SK-N-SH treated with all-trans-retinoic acid at 6 μM for 48 hours (cell line): ENCODE results near the gene SAMSN1.

Source experiments
- BACH2 ChIP-seq: fragments of 250-450 bp; sonication (Bioruptor Pico); IDR thresholded peaks from 2 replicates; pipeline ENCODE4 v1.9.0; 2021; ENCODE audit warnings: mild to moderate bottlenecking, borderline replicate concordance
- ESRRG ChIP-seq: fragments of 250-450 bp; sonication (Bioruptor Pico); IDR thresholded peaks from 2 replicates; pipeline ENCODE4 v1.6.1; 2021; ENCODE audit warnings: mild to moderate bottlenecking
- GLIS3 ChIP-seq: fragments of 250-450 bp; sonication (Bioruptor Pico); IDR thresholded peaks from 2 replicates; pipeline ENCODE4 v1.5.0; 2020; ENCODE audit warnings: mild to moderate bottlenecking, moderate library complexity
- ISL1 ChIP-seq: fragments of 250-450 bp; sonication (Bioruptor Pico); IDR thresholded peaks from 2 replicates; pipeline ENCODE4 v2.1.2; 2022; ENCODE audit warnings: mild to moderate bottlenecking, moderate library complexity
- RARB ChIP-seq: fragments of 250-450 bp; sonication (Bioruptor Pico); IDR thresholded peaks from 2 replicates; pipeline ENCODE4 v1.8.0; 2021; ENCODE audit warnings: mild to moderate bottlenecking, moderate library complexity
- SNAI2 ChIP-seq: fragments of 250-450 bp; sonication (Bioruptor Pico); IDR thresholded peaks from 2 replicates; pipeline ENCODE4 v1.5.0; 2020; ENCODE audit warnings: mild to moderate bottlenecking, moderate library complexity
- TCF4 ChIP-seq: fragments of 250-450 bp; sonication (Bioruptor Pico); IDR thresholded peaks from 2 replicates; pipeline ENCODE4 v1.8.0; 2021; ENCODE audit warnings: mild to moderate bottlenecking, moderate library complexity, borderline replicate concordance
- ZC3H10 ChIP-seq: fragments of 250-450 bp; sonication (Bioruptor Pico); IDR thresholded peaks from 2 replicates; pipeline ENCODE4 v1.5.1; 2021; ENCODE audit warnings: mild to moderate bottlenecking, moderate library complexity
- ZFP30 ChIP-seq: fragments of 450-650 bp; formaldehyde crosslinking; IDR thresholded peaks from 2 replicates; pipeline ENCODE4 v1.5.0; 2022; ENCODE audit warnings: mild to moderate bottlenecking, moderate library complexity
- ZNF70 ChIP-seq: fragments of 450-650 bp; formaldehyde crosslinking; IDR thresholded peaks from 2 replicates; pipeline ENCODE4 v1.5.0; 2020; ENCODE audit warnings: mild to moderate bottlenecking, moderate library complexity
- TF ChIP-seq, protein P1 (sequence below): fragments of 250-450 bp; sonication (Bioruptor Pico); IDR thresholded peaks from 2 replicates; pipeline ENCODE4 v1.5.0; 2020; ENCODE audit warnings: mild to moderate bottlenecking, moderate library complexity
- TF ChIP-seq, protein P2 (sequence below): fragments of 250-450 bp; sonication (Bioruptor Pico); IDR thresholded peaks from 2 replicates; pipeline ENCODE4 v1.8.0; 2021; ENCODE audit warnings: low read depth, mild to moderate bottlenecking, moderate library complexity, borderline replicate concordance
- TF ChIP-seq, protein P3 (sequence below): fragments of 250-450 bp; sonication (Bioruptor Pico); IDR thresholded peaks from 2 replicates; pipeline ENCODE4 v1.5.1; 2020; ENCODE audit warnings: low read depth, mild to moderate bottlenecking, moderate library complexity
- TF ChIP-seq, protein P4 (sequence below): fragments of 250-450 bp; sonication (Bioruptor Pico); IDR thresholded peaks from 2 replicates; pipeline ENCODE4 v1.8.0; 2020; ENCODE audit warnings: mild to moderate bottlenecking, moderate library complexity, borderline replicate concordance

DNA sequence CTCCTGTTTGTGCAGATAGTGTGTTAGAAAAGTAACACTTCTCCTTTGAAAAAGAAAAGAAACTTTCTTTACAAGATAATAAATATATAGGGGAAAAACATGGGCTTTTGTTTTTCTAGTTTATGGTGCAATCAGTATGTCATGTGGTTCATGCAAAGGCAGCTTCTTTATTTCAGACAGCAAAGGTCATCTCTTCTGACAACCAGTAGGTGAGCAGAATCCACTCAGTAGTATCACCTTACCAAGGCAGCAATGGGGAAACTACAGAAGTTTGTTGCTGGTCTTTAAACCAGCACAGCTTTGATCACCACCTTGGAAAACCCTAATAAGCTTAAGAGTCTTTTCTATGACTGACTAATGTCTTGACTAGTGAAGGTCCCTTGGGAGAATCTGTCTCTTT is 13.0 kb upstream of the SAMSN1 start:
- no peak for TF ChIP-seq ZNF70
- TF ChIP-seq ESRRG (CRISPR knock-in tag): no peak
- no peak for TF ChIP-seq ZFP30
- TF ChIP-seq RARB (CRISPR knock-in tag): no peak
- TF ChIP-seq, protein P1, sequence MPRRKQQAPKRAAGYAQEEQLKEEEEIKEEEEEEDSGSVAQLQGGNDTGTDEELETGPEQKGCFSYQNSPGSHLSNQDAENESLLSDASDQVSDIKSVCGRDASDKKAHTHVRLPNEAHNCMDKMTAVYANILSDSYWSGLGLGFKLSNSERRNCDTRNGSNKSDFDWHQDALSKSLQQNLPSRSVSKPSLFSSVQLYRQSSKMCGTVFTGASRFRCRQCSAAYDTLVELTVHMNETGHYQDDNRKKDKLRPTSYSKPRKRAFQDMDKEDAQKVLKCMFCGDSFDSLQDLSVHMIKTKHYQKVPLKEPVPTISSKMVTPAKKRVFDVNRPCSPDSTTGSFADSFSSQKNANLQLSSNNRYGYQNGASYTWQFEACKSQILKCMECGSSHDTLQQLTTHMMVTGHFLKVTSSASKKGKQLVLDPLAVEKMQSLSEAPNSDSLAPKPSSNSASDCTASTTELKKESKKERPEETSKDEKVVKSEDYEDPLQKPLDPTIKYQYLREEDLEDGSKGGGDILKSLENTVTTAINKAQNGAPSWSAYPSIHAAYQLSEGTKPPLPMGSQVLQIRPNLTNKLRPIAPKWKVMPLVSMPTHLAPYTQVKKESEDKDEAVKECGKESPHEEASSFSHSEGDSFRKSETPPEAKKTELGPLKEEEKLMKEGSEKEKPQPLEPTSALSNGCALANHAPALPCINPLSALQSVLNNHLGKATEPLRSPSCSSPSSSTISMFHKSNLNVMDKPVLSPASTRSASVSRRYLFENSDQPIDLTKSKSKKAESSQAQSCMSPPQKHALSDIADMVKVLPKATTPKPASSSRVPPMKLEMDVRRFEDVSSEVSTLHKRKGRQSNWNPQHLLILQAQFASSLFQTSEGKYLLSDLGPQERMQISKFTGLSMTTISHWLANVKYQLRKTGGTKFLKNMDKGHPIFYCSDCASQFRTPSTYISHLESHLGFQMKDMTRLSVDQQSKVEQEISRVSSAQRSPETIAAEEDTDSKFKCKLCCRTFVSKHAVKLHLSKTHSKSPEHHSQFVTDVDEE (CRISPR knock-in tag): no peak
- TF ChIP-seq, protein P2, sequence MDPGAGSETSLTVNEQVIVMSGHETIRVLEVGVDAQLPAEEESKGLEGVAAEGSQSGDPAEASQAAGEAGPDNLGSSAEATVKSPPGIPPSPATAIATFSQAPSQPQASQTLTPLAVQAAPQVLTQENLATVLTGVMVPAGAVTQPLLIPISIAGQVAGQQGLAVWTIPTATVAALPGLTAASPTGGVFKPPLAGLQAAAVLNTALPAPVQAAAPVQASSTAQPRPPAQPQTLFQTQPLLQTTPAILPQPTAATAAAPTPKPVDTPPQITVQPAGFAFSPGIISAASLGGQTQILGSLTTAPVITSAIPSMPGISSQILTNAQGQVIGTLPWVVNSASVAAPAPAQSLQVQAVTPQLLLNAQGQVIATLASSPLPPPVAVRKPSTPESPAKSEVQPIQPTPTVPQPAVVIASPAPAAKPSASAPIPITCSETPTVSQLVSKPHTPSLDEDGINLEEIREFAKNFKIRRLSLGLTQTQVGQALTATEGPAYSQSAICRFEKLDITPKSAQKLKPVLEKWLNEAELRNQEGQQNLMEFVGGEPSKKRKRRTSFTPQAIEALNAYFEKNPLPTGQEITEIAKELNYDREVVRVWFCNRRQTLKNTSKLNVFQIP: no peak
- TF ChIP-seq, protein P3, sequence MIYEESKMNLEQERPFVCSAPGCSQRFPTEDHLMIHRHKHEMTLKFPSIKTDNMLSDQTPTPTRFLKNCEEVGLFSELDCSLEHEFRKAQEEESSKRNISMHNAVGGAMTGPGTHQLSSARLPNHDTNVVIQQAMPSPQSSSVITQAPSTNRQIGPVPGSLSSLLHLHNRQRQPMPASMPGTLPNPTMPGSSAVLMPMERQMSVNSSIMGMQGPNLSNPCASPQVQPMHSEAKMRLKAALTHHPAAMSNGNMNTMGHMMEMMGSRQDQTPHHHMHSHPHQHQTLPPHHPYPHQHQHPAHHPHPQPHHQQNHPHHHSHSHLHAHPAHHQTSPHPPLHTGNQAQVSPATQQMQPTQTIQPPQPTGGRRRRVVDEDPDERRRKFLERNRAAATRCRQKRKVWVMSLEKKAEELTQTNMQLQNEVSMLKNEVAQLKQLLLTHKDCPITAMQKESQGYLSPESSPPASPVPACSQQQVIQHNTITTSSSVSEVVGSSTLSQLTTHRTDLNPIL (CRISPR knock-in tag): no peak
- TF ChIP-seq, protein P4, sequence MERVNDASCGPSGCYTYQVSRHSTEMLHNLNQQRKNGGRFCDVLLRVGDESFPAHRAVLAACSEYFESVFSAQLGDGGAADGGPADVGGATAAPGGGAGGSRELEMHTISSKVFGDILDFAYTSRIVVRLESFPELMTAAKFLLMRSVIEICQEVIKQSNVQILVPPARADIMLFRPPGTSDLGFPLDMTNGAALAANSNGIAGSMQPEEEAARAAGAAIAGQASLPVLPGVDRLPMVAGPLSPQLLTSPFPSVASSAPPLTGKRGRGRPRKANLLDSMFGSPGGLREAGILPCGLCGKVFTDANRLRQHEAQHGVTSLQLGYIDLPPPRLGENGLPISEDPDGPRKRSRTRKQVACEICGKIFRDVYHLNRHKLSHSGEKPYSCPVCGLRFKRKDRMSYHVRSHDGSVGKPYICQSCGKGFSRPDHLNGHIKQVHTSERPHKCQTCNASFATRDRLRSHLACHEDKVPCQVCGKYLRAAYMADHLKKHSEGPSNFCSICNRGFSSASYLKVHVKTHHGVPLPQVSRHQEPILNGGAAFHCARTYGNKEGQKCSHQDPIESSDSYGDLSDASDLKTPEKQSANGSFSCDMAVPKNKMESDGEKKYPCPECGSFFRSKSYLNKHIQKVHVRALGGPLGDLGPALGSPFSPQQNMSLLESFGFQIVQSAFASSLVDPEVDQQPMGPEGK: no peak
- no peak for TF ChIP-seq TCF4
- no peak for TF ChIP-seq ISL1 (CRISPR knock-in tag)
- no peak for TF ChIP-seq GLIS3 (CRISPR knock-in tag)
- no peak for TF ChIP-seq ZC3H10 (CRISPR knock-in tag)
- no peak for TF ChIP-seq BACH2
- no peak for TF ChIP-seq SNAI2 (CRISPR knock-in tag)
